OCI-LY1 (cell line): Measurements from ENCODE around the gene KCNH4.

Experiments used
- CTCF ChIP-seq: fragments of 200-600 bp; sonication (generic), shearing (Covaris generic); IDR thresholded peaks from 2 replicates; pipeline ENCODE4 v1.5.1; 2017; ENCODE audit warnings: mild to moderate bottlenecking, antibody characterized with exemption, low read length, moderate library complexity, mixed read lengths
- EZH2 ChIP-seq: fragments of 200-600 bp; sonication (generic), shearing (Covaris generic); IDR thresholded peaks from 2 replicates; pipeline ENCODE4 v1.8.0; 2017; ENCODE audit warnings: borderline replicate concordance, mixed run types, mild to moderate bottlenecking, antibody characterized with exemption, low read length, moderate library complexity, mixed read lengths

GRCh38 chr17:42122371-42123303 is 58.3 kb downstream of the KCNH4 start, which contains the start of gene HSPB9:
- TF ChIP-seq CTCF, result no peak
- no peak for TF ChIP-seq EZH2
